Stomach smooth muscle (tissue), 2 donors: Measurements from ENCODE around the gene SNRPB.

Source experiments
- H3K27ac ChIP-seq: one replicate; pipeline ENCODE4 v1.7.0; 2013; ENCODE audit warnings: mild to moderate bottlenecking, low read length, inconsistent platforms
- H3K27me3 ChIP-seq, 2 donors: one replicate each; pipeline ENCODE4 v1.7.0; 2013; ENCODE audit warnings: low read length in 2 of 2; ENCODE audit not compliant: insufficient read depth in 2 of 2, control insufficient read depth in 1 of 2
- H3K36me3 ChIP-seq, 2 donors: one replicate each; pipeline ENCODE4 v1.7.0; 2013; ENCODE audit warnings: low read length in 2 of 2; ENCODE audit not compliant: control insufficient read depth in 2 of 2, insufficient read depth in 2 of 2
- H3K4me1 ChIP-seq: one replicate; pipeline ENCODE4 v1.7.0; 2013; ENCODE audit warnings: low read length; ENCODE audit not compliant: control insufficient read depth, insufficient read depth
- H3K4me3 ChIP-seq, 2 donors: one replicate each; pipeline ENCODE4 v1.7.0; 2013; ENCODE audit warnings: low read length in 2 of 2
- H3K9ac ChIP-seq, 2 donors: one replicate each; pipeline ENCODE4 v1.7.0; 2013; ENCODE audit warnings: low read length in 2 of 2, mild to moderate bottlenecking in 1 of 2
- H3K9me3 ChIP-seq, 2 donors: one replicate each; pipeline ENCODE4 v1.7.0; 2013; ENCODE audit warnings: low read length in 2 of 2; ENCODE audit not compliant: control insufficient read depth in 2 of 2
- donor health status: healthy.
- donor health status: Pancreatic carcinoma.

The SNRPB gene

GRCh38 chr20:2418388-2418787 is 52.2 kb downstream of the SNRPB start:
- Histone ChIP-seq H3K9ac (no peak overlapping the region), H3K36me3 (no peaks in the 10 kb centered on the region), H3K9me3 (peaks cover 0 to 3% of the 10 kb centered on the region in 2 donors), H3K4me3 (no peak overlapping the region), H3K27me3 (no peaks in the 10 kb centered on the region), H3K27ac (no peak overlapping the region), H3K4me1 (no peaks in the 10 kb centered on the region)

GRCh38 chr20:2417213-2417541 is 53.4 kb downstream of the SNRPB start:
- Histone ChIP-seq H3K9me3 (peaks cover 0 to 3% of the 10 kb centered on the region in 2 donors), H3K4me3 (no peak overlapping the region), H3K27me3 (no peaks in the 10 kb centered on the region), H3K27ac (no peak overlapping the region), H3K4me1 (no peaks in the 10 kb centered on the region), H3K36me3 (no peaks in the 10 kb centered on the region), H3K9ac (no peak overlapping the region)

GRCh38 chr20:2416541-2417212 is 53.9 kb downstream of the SNRPB start:
- H3K4me3 ChIP-seq, result no peak overlapping the region
- H3K36me3 ChIP-seq, result no peaks in the 10 kb centered on the region
- peaks cover 0 to 3% of the 10 kb centered on the region in 2 donors for H3K9me3 ChIP-seq
- H3K9ac ChIP-seq, result no peak overlapping the region
- no peak overlapping the region for H3K27ac ChIP-seq
- no peaks in the 10 kb centered on the region for H3K27me3 ChIP-seq
- no peaks in the 10 kb centered on the region for H3K4me1 ChIP-seq
